HEK293T (cell line): ENCODE measurements around the gene SPATA9.

Source experiments
- CTCF ChIA-PET: fragments of 350-600 bp; formaldehyde crosslinking; extraction: SDS; loops from one replicate; lab custom pipeline; 2021; ENCODE audit warnings: antibody characterized with exemption, inconsistent platforms; lab: Yijun Ruan, JAX
- POLR2A ChIA-PET: fragments of 350-600 bp; formaldehyde crosslinking; extraction: SDS; loops from one replicate; lab custom pipeline; 2020; ENCODE audit warnings: antibody characterized with exemption, inconsistent platforms; lab: Yijun Ruan, JAX
- DNase-seq: peaks from one replicate; pipeline ENCODE4 v3.0.0; 2012; ENCODE audit warnings: mixed read lengths; ENCODE audit errors: extremely low spot score
- ARNT ChIP-seq: fragments of 450-650 bp; IDR thresholded peaks from 2 replicates; pipeline ENCODE4 v1.6.1; 2017; ENCODE audit warnings: mild to moderate bottlenecking
- BHLHE40 ChIP-seq: fragments of 450-650 bp; IDR thresholded peaks from 2 replicates; pipeline ENCODE4 v1.6.1; 2016; ENCODE audit warnings: mild to moderate bottlenecking, moderate library complexity, borderline replicate concordance
- CTBP1 ChIP-seq: fragments of 450-650 bp; IDR thresholded peaks from 2 replicates; pipeline ENCODE4 v1.6.1; 2016; ENCODE audit warnings: borderline replicate concordance
- ELF4 ChIP-seq: fragments of 450-650 bp; IDR thresholded peaks from 2 replicates; pipeline ENCODE4 v1.6.1; 2017; ENCODE audit warnings: antibody characterized with exemption
- FOXA1 ChIP-seq: fragments of 450-650 bp; IDR thresholded peaks from 2 replicates; pipeline ENCODE4 v1.6.1; 2016; ENCODE audit warnings: mild to moderate bottlenecking
- FOXK2 ChIP-seq: fragments of 450-650 bp; IDR thresholded peaks from 2 replicates; pipeline ENCODE4 v1.6.1; 2016; ENCODE audit warnings: mild to moderate bottlenecking
- FOXM1 ChIP-seq: fragments of 450-650 bp; IDR thresholded peaks from 2 replicates; pipeline ENCODE4 v1.6.1; 2017; ENCODE audit warnings: mild to moderate bottlenecking, borderline replicate concordance
- HDGF ChIP-seq: fragments of 450-650 bp; IDR thresholded peaks from 2 replicates; pipeline ENCODE4 v1.6.1; 2017; ENCODE audit warnings: antibody characterized with exemption, borderline replicate concordance
- L3MBTL2 ChIP-seq: fragments of 450-650 bp; conservative IDR thresholded peaks from 2 replicates; pipeline ENCODE4 v1.6.1; 2016; ENCODE audit warnings: mild to moderate bottlenecking
- LEF1 ChIP-seq: fragments of 450-650 bp; IDR thresholded peaks from 2 replicates; pipeline ENCODE4 v1.6.1; 2017; ENCODE audit warnings: mild to moderate bottlenecking, borderline replicate concordance
- NFRKB ChIP-seq: fragments of 450-650 bp; IDR thresholded peaks from 2 replicates; pipeline ENCODE4 v1.6.1; 2016; ENCODE audit warnings: mild to moderate bottlenecking, moderate library complexity
- PKNOX1 ChIP-seq: fragments of 450-650 bp; IDR thresholded peaks from 2 replicates; pipeline ENCODE4 v1.6.1; 2016
- SP1 ChIP-seq: fragments of 450-650 bp; IDR thresholded peaks from 2 replicates; pipeline ENCODE4 v1.6.1; 2017
- SUZ12 ChIP-seq: fragments of 450-650 bp; IDR thresholded peaks from 2 replicates; pipeline ENCODE4 v1.6.1; 2016; ENCODE audit warnings: mild to moderate bottlenecking
- TARDBP ChIP-seq: fragments of 450-650 bp; IDR thresholded peaks from 2 replicates; pipeline ENCODE4 v1.6.1; 2016
- ZNF384 ChIP-seq: fragments of 450-650 bp; IDR thresholded peaks from 2 replicates; pipeline ENCODE4 v1.6.1; 2016

Gene SPATA9

GRCh38 chr5:95667061-95667618 lies 15.7 kb downstream of the SPATA9 start:
- ChIA-PET POLR2A (interaction anchor here (1.8 to 2.5 kb wide), 2 partner anchors 64 to 68 kb away, joined by 4 to 14 read pairs; partner anchors contain the start of gene RHOBTB3), CTCF (interaction anchor here (0.6 kb wide), 1 partner anchor 182 kb away, joined by 4 read pairs; no protein-coding TSS in a partner anchor)
- no peak for TF ChIP-seq BHLHE40
- no peak for TF ChIP-seq FOXK2
- TF ChIP-seq FOXA1, result no peak

GRCh38 chr5:95664204-95664786 lies 18.5 kb downstream of the SPATA9 start:
- CTCF ChIA-PET, result interaction anchor here (0.6 to 2.0 kb wide), 16 partner anchors 9 to 206 kb away, joined by 3 to 9 read pairs (median 4); partner anchors contain the start of genes RFESD and SPATA9
- POLR2A ChIA-PET, result interaction anchor here (1.1 to 1.4 kb wide), 2 partner anchors 18 to 66 kb away, joined by 3 to 4 read pairs; partner anchors contain the start of gene RFESD
- TF ChIP-seq ELF4, result no peak
- no peak for TF ChIP-seq HDGF
- no peak for TF ChIP-seq NFRKB
- TF ChIP-seq ARNT, result no peak
- TF ChIP-seq PKNOX1, result no peak
- TF ChIP-seq SUZ12, result no peak
- no peak for TF ChIP-seq FOXK2
- no peak for TF ChIP-seq FOXM1
- TF ChIP-seq FOXA1, result no peak
- no peak for TF ChIP-seq SP1
- TF ChIP-seq ZNF384, result no peak
- no peak for TF ChIP-seq BHLHE40
- no peak for TF ChIP-seq CTBP1
- no peak for TF ChIP-seq TARDBP
- no peak for TF ChIP-seq LEF1
- TF ChIP-seq L3MBTL2, result no peak
- no peak for DNase-seq

More at GRCh38 chr5:95667061-95667618, 15.7 kb downstream of the SPATA9 start:
- no peak for DNase-seq

GRCh38 chr5:95662946-95663345 lies 19.8 kb downstream of the SPATA9 start:
- ChIA-PET CTCF (no interaction called here), POLR2A (no interaction called here)

GRCh38 chr5:95660060-95660459 lies 22.7 kb downstream of the SPATA9 start:
- ChIA-PET CTCF (no interaction called here), POLR2A (interaction anchor here (1.7 to 3.1 kb wide), 2 partner anchors 13 to 52 kb away, joined by 4 to 12 read pairs; partner anchors contain the start of gene RFESD)
- no peak for TF ChIP-seq CTBP1
- no peak for DNase-seq

More at GRCh38 chr5:95662946-95663345, 19.8 kb downstream of the SPATA9 start:
- no peak for DNase-seq
- TF ChIP-seq CTBP1, result no peak
- TF ChIP-seq PKNOX1, result no peak
- TF ChIP-seq LEF1, result no peak
- no peak for TF ChIP-seq SP1
- TF ChIP-seq FOXM1, result no peak
- TF ChIP-seq SUZ12, result no peak
- TF ChIP-seq FOXK2, result no peak
- TF ChIP-seq BHLHE40, result no peak
- TF ChIP-seq TARDBP, result no peak

GRCh38 chr5:95655575-95655974 lies 27.2 kb downstream of the SPATA9 start:
- CTCF ChIA-PET, result interaction anchor here (1.4 kb wide), 1 partner anchor 9 kb away, joined by 3 read pairs; no protein-coding TSS in a partner anchor
- TF ChIP-seq NFRKB, result no peak
- TF ChIP-seq PKNOX1, result no peak
- no peak for TF ChIP-seq TARDBP
- TF ChIP-seq FOXM1, result no peak
- POLR2A ChIA-PET, result interaction anchor here (1.6 kb wide), 1 partner anchor 9 kb away, joined by 11 read pairs; the partner anchor contains the start of gene RFESD
- DNase-seq, result no peak

GRCh38 chr5:95654196-95654595 lies 28.6 kb downstream of the SPATA9 start:
- POLR2A ChIA-PET, result no interaction called here
- CTCF ChIA-PET, result no interaction called here
- DNase-seq, result no peak
- TF ChIP-seq SP1 (no peak), CTBP1 (no peak), PKNOX1 (no peak), ZNF384 (no peak), TARDBP (no peak), ELF4 (no peak), FOXK2 (no peak), FOXM1 (no peak), L3MBTL2 (no peak)
